Thyroid gland (tissue), 4 donors: ENCODE data around the gene MYH10. TPM values are rescaled to one million over a fixed set of nuclear protein-coding genes. Genes with fewer than 3 reads are reported as not detected.

Source experiments
- DNase-seq, 2 donors: peaks; one replicate each; pipeline ENCODE4 v3.0.0-alpha.2; 2019
- H3K27ac ChIP-seq, 3 donors: fragments of 200-600 bp; sonication (generic); 1 replicate in 2 of 3; 2 replicates in 1 of 3; pipeline ENCODE4 v1.5.1; 2016 to 2019; ENCODE audit warnings: mild to moderate bottlenecking in 1 of 3, moderate library complexity in 1 of 3
- H3K27me3 ChIP-seq: fragments of 200-600 bp; sonication (generic); one replicate; pipeline ENCODE4 v1.5.1; 2019
- H3K36me3 ChIP-seq, 2 donors: fragments of 200-600 bp; sonication (generic); one replicate each; pipeline ENCODE4 v1.5.1; 2016 to 2019
- H3K4me1 ChIP-seq, 2 donors: fragments of 200-600 bp; sonication (generic); one replicate each; pipeline ENCODE4 v1.5.1; 2017 to 2019
- H3K4me3 ChIP-seq, 3 donors: fragments of 200-600 bp; sonication (generic); replicated peaks in 1 of 3; 1 replicate in 2 of 3; 2 replicates in 1 of 3; pipeline ENCODE4 v1.5.1; 2016; ENCODE audit warnings: mild to moderate bottlenecking in 1 of 3
- H3K9me3 ChIP-seq: fragments of 200-600 bp; sonication (generic); one replicate; pipeline ENCODE4 v1.5.1; 2017
- CTCF ChIP-seq, 6 experiments: fragments of 200-600 bp in 3 of 6; fragments of 450-650 bp in 3 of 6; sonication (generic) in 3 of 6; IDR thresholded peaks; one replicate each; pipeline ENCODE4 v1.5.1; 2016 to 2019; ENCODE audit warnings: antibody characterized with exemption in 6 of 6, mild to moderate bottlenecking in 2 of 6, inconsistent platforms in 1 of 6, moderate library complexity in 1 of 6
- POLR2A ChIP-seq, 2 donors: fragments of 450-650 bp; IDR thresholded peaks; one replicate each; pipeline ENCODE4 v1.6.1; 2017; ENCODE audit warnings: antibody characterized with exemption in 2 of 2, mild to moderate bottlenecking in 2 of 2, moderate library complexity in 1 of 2
- WGBS, 2 donors: methylation state at CpG; one replicate each; pipeline ENCODE4 v1.1.5; 2017; 5-methylcytosine and 5-hydroxymethylcytosine counted together
- intact Hi-C: fragments of 100-400 bp; cut with DNase I; formaldehyde crosslinking; loops from one replicate; pipeline ENCODE4 v1.15.1; 2023
- total RNA-seq, 4 donors: library from RNA; depleted of rRNA; stranded (reverse); fragments of >200 nt; gene quantifications; one replicate each; pipeline ENCODE4 v1.2.3, GENCODE V29; 2016

MYH10 gene
- total RNA-seq, 4 donors from 2014 or later: 40.8 to 72.2 (median 44.2) TPM

GRCh38 chr17:8475227-8475626 is 155.3 kb downstream of the MYH10 start:
- peaks cover 37 to 48% of the 10 kb centered on the region in 2 donors for H3K36me3 ChIP-seq
- peaks cover 0 to 10% of the 10 kb centered on the region in 2 donors for H3K4me1 ChIP-seq
- 96 to 97% methylated on average over 9 of the region's 9 CpGs for WGBS, 2 donors
- DNase-seq: no peak
- H3K9me3 ChIP-seq: no peaks in the 10 kb centered on the region
- no peak overlapping the region for H3K4me3 ChIP-seq
- H3K27ac ChIP-seq: no peak overlapping the region
- intact Hi-C loops: no loop called here
- TF ChIP-seq CTCF (IDR thresholded peaks at IDR 0.05) (no peak), POLR2A (IDR thresholded peaks at IDR 0.05) (no peak)
- no peaks in the 10 kb centered on the region for H3K27me3 ChIP-seq

- Histone ChIP-seq H3K4me3 (no peak overlapping the region), H3K4me1 (peaks cover 0 to 11% of the 10 kb centered on the region in 2 donors), H3K9me3 (no peaks in the 10 kb centered on the region), H3K27me3 (no peaks in the 10 kb centered on the region), H3K27ac (no peak overlapping the region), H3K36me3 (peaks cover 37 to 44% of the 10 kb centered on the region in 2 donors)
- TF ChIP-seq CTCF (IDR thresholded peaks at IDR 0.05) (no peak), POLR2A (IDR thresholded peaks at IDR 0.05) (no peak)
- intact Hi-C loops: no loop called here
- DNase-seq: no peak
- WGBS, 2 donors: 90 to 94% methylated on average over 14 to 15 of the region's 15 CpGs
These were observed 155.7 kb downstream of the MYH10 start for GRCh38 chr17:8474826-8475225.

- peaks cover 32 to 37% of the 10 kb centered on the region in 2 donors for H3K36me3 ChIP-seq
- WGBS, 2 donors: 95% methylated on average over 13 of the region's 13 CpGs
- intact Hi-C loops: no loop called here
- no peaks in the 10 kb centered on the region for H3K27me3 ChIP-seq
- peaks cover 0 to 9% of the 10 kb centered on the region in 2 donors for H3K4me1 ChIP-seq
- no peak for TF ChIP-seq POLR2A (IDR thresholded peaks at IDR 0.05)
- no peak for TF ChIP-seq CTCF (IDR thresholded peaks at IDR 0.05)
- no peak for DNase-seq
- H3K4me3 ChIP-seq: no peak overlapping the region
- H3K9me3 ChIP-seq: no peaks in the 10 kb centered on the region
- H3K27ac ChIP-seq: no peak overlapping the region
These were observed 156.9 kb downstream of the MYH10 start for GRCh38 chr17:8473451-8474192.

GRCh38 chr17:8472663-8473062 is 157.9 kb downstream of the MYH10 start:
- peaks cover 35 to 43% of the 10 kb centered on the region in 2 donors for H3K36me3 ChIP-seq
- intact Hi-C loops: no loop called here
- H3K27ac ChIP-seq: no peak overlapping the region
- no peaks in the 10 kb centered on the region for H3K9me3 ChIP-seq
- H3K4me1 ChIP-seq: peaks cover 0 to 9% of the 10 kb centered on the region in 2 donors
- TF ChIP-seq CTCF (IDR thresholded peaks at IDR 0.05): no peak
- TF ChIP-seq POLR2A (IDR thresholded peaks at IDR 0.05): no peak
- DNase-seq: no peak
- no peak overlapping the region for H3K4me3 ChIP-seq
- 92 to 95% methylated on average over 8 of the region's 8 CpGs for WGBS, 2 donors
- no peaks in the 10 kb centered on the region for H3K27me3 ChIP-seq

GRCh38 chr17:8470447-8471047 is 160.0 kb downstream of the MYH10 start:
- peaks cover 32 to 53% of the 10 kb centered on the region in 2 donors for H3K36me3 ChIP-seq
- intact Hi-C loops: no loop called here
- H3K4me1 ChIP-seq: peaks cover 0 to 9% of the 10 kb centered on the region in 2 donors
- H3K4me3 ChIP-seq: no peak overlapping the region
- WGBS, 2 donors: 55% methylated on average over 12 to 18 of the region's 20 CpGs
- DNase-seq: peak; percentile 77 to 85
- no peaks in the 10 kb centered on the region for H3K27me3 ChIP-seq
- H3K9me3 ChIP-seq: no peaks in the 10 kb centered on the region
- no peak overlapping the region for H3K27ac ChIP-seq
- no peak for TF ChIP-seq POLR2A (IDR thresholded peaks at IDR 0.05)
- TF ChIP-seq CTCF (IDR thresholded peaks at IDR 0.05): no peak
